Coronary artery (tissue), 2 donors: ENCODE results near the gene POU2AF3.

Experiments used
- DNase-seq: peaks from one replicate; pipeline ENCODE4 v3.0.0-alpha.2; 2017; ENCODE audit warnings: low spot score
- H3K27ac ChIP-seq, 2 donors: fragments of 200-600 bp; sonication (generic); one replicate each; pipeline ENCODE4 v1.5.1; 2016 to 2019
- H3K4me3 ChIP-seq: fragments of 200-600 bp; sonication (generic); 2 replicates; pipeline ENCODE4 v1.5.1; 2016; ENCODE audit warnings: mild to moderate bottlenecking, moderate library complexity
- TF ChIP-seq, protein P1 (sequence below): fragments of 200-600 bp; sonication (generic); IDR thresholded peaks from one replicate; pipeline ENCODE4 v1.5.1; 2019; ENCODE audit warnings: antibody characterized with exemption

The POU2AF3 gene

DNA sequence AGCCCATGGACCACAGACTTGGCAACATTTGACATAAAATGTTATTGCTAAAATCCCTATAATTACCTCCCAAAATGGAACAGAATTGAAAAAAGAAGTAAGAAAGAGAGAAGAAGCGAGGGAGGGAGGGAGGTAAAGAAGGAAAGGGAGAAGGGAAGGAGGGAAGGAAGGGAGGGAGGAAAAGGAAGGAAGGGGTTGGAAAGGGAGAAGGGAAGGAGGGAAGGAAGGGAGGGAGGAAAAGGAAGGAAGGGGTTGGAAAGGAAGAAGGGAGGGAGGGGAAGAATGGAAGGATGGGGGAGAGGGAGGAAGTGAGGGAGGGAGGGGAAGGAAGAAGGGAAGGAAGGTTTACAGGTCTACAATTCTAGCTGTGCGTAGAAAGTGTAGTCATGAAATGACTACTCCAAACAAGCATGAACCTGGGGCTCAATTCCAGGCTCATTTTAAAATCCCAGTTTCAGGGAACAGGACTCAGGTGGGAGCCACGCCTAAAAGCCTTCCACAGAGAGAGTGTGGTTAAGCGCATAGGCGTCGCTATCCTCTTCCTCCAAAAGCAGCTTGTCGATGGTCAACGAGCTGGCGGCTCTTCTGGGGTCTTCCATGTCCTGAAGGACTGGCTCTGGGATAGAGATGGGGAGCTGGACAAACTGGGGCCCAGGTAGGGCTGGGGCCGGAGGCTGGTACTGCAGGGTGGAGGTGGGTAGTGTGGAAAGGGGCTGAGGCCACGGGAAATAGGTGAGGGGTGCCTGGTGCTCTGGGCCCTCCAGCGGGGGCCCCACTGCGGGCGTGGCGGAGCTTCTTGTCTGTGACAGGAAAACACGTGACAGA is 55.6 kb downstream of the POU2AF3 start:
- TF ChIP-seq, protein P1, sequence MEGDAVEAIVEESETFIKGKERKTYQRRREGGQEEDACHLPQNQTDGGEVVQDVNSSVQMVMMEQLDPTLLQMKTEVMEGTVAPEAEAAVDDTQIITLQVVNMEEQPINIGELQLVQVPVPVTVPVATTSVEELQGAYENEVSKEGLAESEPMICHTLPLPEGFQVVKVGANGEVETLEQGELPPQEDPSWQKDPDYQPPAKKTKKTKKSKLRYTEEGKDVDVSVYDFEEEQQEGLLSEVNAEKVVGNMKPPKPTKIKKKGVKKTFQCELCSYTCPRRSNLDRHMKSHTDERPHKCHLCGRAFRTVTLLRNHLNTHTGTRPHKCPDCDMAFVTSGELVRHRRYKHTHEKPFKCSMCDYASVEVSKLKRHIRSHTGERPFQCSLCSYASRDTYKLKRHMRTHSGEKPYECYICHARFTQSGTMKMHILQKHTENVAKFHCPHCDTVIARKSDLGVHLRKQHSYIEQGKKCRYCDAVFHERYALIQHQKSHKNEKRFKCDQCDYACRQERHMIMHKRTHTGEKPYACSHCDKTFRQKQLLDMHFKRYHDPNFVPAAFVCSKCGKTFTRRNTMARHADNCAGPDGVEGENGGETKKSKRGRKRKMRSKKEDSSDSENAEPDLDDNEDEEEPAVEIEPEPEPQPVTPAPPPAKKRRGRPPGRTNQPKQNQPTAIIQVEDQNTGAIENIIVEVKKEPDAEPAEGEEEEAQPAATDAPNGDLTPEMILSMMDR: no peak
- Histone ChIP-seq H3K4me3 (no peak overlapping the region), H3K27ac (no peak overlapping the region)
- DNase-seq: no peak

DNA sequence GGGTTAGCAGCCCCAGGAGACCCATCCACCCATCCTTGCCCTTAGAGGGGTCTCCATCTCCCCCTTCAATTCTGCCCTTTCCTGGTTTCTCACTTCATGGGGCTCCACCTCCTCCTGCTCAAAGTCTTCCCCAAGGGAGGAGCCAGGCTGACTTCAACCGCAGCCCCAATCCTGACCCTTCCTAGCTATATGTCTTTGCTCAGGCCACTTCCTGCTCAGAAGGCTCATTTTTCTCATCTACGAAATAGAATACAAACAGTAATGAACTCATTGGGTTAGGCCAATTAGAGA is 56.2 kb downstream of the POU2AF3 start:
- TF ChIP-seq, protein P1: no peak
- H3K4me3 ChIP-seq: no peak overlapping the region
- DNase-seq: no peak
- no peak overlapping the region for H3K27ac ChIP-seq

DNA sequence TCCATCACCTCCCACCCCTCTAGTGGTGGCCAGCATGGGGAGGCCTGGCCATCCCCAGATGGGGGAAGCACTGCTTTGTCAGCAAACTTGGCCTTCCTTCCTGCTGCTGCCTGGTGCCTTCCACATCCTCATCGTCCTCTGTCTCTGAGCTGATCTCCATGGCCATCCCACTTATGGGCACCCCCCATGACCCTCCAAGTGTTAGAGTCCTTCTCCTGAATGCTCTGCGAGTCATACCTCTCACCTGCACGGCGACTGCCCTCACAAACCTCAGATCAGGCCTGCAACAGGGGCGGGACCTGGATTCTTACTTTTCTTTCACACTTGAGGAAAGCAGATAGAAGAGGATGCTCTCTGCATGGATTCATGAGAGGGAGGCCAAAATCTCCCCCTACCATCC is 56.8 kb downstream of the POU2AF3 start:
- no peak overlapping the region for H3K27ac ChIP-seq
- TF ChIP-seq, protein P1: no peak
- DNase-seq: no peak

DNA sequence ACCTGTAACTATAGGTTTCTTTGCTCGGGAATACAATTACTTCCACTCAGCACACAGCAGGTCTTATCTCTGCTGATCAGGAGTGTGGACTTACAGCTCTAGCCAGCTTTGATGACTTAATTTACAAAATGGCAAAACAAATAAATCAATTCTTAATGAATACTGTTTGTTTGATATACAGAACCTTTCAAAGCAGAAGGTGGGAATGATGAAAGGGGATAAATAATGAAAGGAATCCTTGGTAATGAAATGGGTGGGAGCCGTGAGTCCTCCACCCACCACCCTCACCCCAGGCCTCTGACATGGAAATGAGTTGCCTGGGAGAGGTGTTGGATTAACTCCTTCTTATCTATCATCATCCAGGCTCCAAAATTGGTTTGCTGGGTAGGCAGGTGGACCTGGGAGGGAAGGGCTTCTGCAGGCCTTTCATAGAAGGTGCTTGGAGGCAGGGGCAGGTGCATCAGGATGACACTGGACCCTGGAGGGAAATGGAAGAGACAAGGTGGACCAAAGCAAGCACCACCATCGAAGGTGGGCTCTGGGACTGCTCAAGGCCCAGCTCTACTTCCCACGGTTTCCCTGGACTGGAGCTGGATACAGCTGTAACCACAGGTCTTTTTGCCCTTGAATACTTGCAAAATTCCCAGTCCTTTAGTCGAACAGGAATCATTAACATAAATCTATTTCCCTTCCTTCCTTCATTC is 57.8 kb downstream of the POU2AF3 start:
- no peak overlapping the region for H3K4me3 ChIP-seq
- TF ChIP-seq, protein P1: no peak
- no peak overlapping the region for H3K27ac ChIP-seq
- DNase-seq: no peak

More for the DNA sequence above, 56.8 kb downstream of the POU2AF3 start:
- no peak overlapping the region for H3K4me3 ChIP-seq

DNA sequence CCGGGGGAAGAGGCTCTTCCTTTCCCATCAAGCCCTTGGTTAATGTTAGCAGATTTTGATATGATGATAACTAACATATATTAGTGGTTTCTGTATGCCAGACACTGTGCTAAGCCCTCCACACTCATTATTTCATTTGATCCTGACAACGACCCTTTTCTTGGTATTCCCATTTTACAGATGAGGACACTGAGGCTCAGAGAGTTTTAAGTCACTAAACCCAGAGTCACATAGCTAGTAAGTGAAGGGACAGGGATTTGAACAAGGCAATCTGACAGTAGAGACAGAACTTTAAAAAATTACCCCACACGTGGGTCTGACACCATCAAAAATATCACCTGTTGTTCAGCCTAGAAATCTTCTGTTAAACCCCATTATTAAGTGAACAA is 58.3 kb downstream of the POU2AF3 start:
- no peak overlapping the region for H3K27ac ChIP-seq
- TF ChIP-seq, protein P1: no peak
- H3K4me3 ChIP-seq: no peak overlapping the region
- DNase-seq: no peak

DNA sequence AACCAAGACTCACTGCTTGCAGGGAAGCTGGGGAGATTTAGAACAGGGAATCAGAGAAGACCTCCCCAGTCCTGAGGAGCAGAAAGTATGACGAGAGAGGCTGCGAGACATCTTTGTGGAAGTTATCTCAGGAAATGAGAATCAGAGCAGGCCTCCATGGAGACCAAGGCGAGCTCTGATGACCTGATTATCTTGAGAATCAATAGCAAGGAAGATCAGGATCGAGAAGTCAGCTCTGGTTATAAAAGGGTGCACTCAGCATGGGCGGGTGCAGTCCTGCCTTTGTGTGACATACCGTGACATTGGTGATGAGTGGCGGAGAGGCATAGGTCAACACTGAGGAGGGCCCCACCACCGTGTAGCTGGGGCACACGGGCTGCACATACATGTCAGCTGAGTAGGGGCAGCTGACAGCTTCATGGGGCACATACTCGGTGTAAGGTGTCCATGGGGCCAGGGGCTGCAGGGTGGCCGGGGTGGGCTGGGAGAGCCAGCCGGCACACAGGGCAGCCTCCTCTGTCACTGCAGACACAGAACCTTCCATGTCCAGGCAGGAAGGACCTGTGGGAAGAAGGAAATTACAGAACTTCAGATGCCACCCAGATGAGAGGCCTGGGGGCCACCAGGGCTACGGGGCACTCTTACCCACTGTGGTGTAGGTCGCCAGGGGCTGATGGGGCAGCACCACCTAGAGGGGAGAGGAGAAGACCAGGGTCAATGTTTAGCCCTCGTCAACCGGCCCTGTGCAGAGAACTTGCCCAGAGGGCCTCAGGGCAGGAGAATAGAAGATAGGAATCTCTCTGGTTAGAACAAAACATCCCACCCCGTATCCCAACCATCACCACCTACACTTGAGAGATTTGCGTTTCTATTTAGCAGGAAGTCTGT is 59.0 kb downstream of the POU2AF3 start:
- DNase-seq: no peak
- no peak overlapping the region for H3K27ac ChIP-seq
- TF ChIP-seq, protein P1: no peak
- no peak overlapping the region for H3K4me3 ChIP-seq
